Fibroblast of skin of scalp (primary cell): Measurements from ENCODE around the gene SMARCB1. TPM values are rescaled to one million over a fixed set of nuclear protein-coding genes. Genes with fewer than 3 reads are reported as not detected.

Source experiments
- DNase-seq: peaks from one replicate; pipeline ENCODE4 v3.0.0-alpha.2; 2013
- polyA plus RNA-seq, 2 experiments: library from polyadenylated mRNA; unstranded; fragments of 120-200 nt; gene quantifications; one replicate each; pipeline ENCODE4 v1.2.1, GENCODE V29; 2013; ENCODE audit not compliant: insufficient read length in 2 of 2

The SMARCB1 gene
- 135 TPM for polyA plus RNA-seq (2013, experiment 1 of 2; ENCODE audit: insufficient read length)
- polyA plus RNA-seq (2013, experiment 2 of 2; ENCODE audit: insufficient read length): 140 TPM

DNA sequence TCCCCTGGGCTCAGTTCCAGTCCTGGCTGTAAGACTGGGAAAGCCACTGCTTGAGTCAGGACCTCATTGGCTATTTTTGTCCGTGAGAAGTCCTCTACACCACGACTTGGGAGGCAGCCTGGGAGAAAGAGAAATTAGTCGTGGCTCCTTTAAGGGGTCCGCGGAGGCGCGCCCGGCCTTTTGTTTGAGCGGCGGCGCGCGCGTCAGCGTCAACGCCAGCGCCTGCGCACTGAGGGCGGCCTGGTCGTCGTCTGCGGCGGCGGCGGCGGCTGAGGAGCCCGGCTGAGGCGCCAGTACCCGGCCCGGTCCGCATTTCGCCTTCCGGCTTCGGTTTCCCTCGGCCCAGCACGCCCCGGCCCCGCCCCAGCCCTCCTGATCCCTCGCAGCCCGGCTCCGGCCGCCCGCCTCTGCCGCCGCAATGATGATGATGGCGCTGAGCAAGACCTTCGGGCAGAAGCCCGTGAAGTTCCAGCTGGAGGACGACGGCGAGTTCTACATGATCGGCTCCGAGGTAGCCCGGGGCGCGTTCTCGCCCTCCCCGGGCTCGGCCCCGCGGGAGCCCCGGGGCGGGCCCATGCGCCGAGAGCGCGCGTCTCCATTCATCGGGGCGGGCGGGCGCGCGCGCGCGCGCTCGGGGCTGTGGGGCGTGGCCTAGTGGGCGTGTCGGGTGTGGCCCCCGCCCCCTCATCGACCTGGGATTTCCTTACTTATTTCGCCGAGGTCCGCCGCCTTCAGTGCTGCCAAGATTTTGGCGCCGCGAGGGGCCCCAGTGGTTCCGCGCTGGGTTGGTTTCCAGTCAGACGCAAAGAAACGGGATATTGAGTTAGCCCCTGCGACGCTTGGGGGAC is at the start of gene SMARCB1:
SMARCB1 (plus strand) TSS at position 215 of the 848 bp plus-strand sequence; CDS start at position 419, 204 bp downstream.
- DNase-seq: peak; percentile 94

DNA sequence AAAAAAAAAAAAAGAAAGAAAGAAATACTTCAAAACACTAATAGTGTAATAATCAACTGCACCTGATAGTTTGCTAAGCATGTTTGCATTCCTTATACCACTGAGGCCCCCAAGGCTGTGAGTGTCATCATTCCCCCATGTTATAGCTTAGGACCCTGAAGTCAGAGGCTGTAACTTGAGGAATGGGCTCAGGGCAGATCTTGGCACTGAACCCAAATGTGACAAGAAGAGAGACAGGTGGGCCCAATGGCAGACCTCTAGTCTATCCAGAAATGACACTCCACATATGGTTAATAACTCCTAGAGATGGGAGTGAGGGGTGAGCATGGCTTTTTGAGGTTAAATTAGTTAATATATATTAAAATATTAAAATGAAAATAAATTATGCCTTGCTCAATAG is 49.1 kb upstream of the SMARCB1 start:
- DNase-seq: no peak

- DNase-seq: no peak
Observed at GRCh38 chr22:23742505-23743264, 44.1 kb upstream of the SMARCB1 start.

DNA sequence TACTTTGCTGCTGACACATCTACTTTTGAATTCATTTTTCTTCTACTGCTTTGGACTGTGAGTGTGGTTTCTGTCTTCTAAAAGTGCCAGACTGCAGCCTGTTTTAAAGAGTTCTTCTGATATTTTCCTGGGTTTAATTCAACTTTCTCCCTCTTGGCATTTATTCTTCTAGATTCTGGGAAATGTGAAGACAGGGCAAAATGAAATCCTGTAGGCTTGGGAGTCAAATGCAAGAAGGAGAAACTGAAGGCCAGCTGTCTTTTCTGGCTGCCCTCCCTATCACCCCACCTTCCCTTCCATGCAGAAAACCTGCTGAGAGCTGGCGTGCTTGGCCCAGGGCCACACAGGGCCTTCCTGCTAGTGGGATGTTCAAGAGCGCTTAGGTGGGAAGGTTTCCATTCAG is 43.5 kb upstream of the SMARCB1 start:
- DNase-seq: no peak

GRCh38 chr22:23744001-23744400 is 42.8 kb upstream of the SMARCB1 start:
- no peak for DNase-seq

- no peak for DNase-seq
Observed at GRCh38 chr22:23744485-23744884, 42.3 kb upstream of the SMARCB1 start.

GRCh38 chr22:23745791-23746190 is 41.0 kb upstream of the SMARCB1 start:
- DNase-seq: no peak

DNA sequence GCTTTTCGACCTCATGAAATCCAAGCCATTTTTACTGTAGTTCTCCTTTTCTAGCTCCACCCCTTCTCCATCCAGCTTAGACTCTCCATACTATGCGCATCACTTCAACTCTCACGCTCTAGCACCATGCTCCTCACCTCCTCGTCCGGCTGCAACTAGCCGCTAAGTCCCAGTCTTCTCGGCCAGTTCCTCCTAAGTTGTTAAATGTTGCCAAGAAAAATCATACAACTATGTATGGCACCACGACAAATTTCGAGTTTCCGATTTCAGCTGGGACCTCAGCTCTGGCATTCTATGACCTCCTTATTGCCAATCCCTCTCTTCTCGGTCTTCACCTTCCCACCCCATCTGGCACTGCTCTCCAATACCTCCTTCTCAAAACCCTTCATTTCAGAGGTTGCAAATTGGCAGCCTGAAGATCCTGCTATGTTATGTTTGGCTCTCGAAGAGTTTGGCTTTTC is 36.9 kb upstream of the SMARCB1 start:
- DNase-seq: no peak

GRCh38 chr22:23750367-23750713 is 36.4 kb upstream of the SMARCB1 start:
- DNase-seq: no peak

DNA sequence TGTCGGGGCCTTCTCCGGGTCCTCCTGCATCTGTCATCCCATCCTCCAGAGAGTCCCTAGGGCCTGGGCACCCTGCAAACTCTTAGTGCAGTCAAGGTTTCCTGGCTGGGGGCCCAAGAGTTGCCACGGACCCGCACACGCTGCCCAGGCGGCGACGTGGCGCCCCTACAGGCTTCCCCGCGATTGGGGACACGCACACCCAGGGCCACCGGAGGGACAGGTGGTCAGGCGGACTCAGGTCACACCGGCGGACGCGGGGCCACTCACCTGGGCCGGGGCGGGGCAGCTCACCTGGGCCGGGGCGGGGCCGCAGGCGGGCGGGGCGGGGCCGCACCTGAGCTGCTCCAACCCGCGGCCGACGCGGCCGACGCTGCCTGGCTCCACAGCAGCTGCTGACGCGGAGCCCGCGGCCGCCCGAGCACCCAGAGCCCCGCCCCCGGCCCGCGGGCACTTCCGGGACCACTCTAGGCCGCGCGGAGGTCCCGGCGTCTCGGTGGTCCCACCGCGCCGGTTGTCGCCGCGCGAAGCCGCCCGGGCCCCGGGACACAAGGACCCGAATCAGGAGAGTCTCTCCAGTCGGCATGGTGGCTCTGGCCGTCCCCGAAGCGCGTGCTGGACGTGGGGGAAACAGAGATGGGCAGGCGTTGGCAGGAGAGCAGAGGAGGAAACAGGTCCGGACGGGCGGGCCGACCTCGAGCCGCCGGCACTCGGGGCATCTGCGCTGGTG is 35.9 kb upstream of the SMARCB1 start, which contains the start of gene ZNF70:
ZNF70 (minus strand) TSS at position 399 of the 727 bp plus-strand sequence. CDS start 5,972 bp downstream, outside the sequence.
- peak; percentile 85 for DNase-seq

- DNase-seq: peak; percentile 49
Observed at GRCh38 chr22:23751441-23751996, 35.2 kb upstream of the SMARCB1 start.

- no peak for DNase-seq
Observed at GRCh38 chr22:23752090-23752691, 34.6 kb upstream of the SMARCB1 start.

DNA sequence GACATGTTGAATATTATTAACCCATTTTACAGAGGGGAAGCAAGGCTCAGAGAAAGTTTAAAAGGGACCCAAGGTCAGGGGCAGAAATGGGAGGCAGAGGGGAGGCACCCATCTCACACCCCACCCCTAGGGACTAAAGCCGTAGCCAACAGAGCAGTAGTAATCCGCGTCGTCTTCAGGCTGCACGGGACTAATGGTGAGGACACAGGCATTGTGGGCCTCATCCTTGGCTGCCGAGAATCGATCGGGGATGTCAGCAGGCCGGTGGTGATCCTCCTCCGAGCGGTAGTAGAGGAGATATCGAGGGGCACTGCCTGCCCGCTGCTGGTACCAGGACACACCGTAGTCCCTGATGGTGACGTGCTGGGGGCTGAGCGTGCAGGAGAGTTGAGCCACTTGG is 34.0 kb upstream of the SMARCB1 start:
- no peak for DNase-seq

DNA sequence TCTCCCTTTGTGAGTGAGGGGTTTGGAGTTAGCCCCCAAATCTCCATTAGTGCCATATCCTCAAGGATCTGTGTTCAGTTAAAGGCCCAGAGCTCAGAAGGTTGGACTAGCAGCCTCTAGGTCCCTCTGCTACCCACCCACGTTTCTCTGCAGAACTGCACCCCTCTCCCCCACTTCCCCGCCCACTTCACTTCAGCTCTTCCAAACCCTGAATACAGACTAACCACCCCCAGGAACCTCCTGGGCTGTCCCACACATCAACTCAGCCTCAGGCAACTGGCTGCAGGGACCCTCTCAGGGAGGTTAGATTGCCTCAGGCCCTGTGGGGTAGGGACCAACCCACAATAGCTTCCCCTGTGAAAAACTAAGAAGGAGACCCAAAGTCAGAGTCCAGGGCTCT is 33.4 kb upstream of the SMARCB1 start:
- DNase-seq: no peak

GRCh38 chr22:23754220-23754919 is 32.4 kb upstream of the SMARCB1 start, which contains the start of gene VPREB3:
Gene VPREB3 (minus strand): TSS chr22:23754425. CDS start chr22:23754363, 62 bp downstream.
- DNase-seq: no peak

GRCh38 chr22:23754980-23755636 is 31.7 kb upstream of the SMARCB1 start:
- DNase-seq: no peak

DNA sequence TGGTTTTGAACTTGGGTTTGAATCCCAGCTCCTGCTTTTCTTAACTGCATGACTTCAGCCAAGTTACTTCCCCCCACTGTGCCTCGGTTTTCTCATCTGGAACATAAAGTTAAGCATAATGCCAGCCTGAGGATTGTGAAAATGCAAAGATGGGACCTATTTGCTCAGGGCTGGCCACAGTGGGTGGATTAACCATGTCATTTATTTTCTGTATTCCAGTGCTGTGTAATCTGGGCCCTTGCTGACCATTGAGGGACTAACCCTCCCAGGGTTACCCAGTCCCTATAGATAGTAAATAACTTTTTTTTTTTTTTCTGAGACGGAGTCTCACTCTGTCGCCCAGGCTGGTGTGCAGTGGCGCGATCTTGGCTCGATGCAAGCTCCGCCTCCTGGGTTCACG is 31.1 kb upstream of the SMARCB1 start:
- no peak for DNase-seq

- no peak for DNase-seq
Observed at GRCh38 chr22:23756891-23757290, 29.9 kb upstream of the SMARCB1 start.

GRCh38 chr22:23759566-23759965 is 27.2 kb upstream of the SMARCB1 start:
- DNase-seq: no peak

DNA sequence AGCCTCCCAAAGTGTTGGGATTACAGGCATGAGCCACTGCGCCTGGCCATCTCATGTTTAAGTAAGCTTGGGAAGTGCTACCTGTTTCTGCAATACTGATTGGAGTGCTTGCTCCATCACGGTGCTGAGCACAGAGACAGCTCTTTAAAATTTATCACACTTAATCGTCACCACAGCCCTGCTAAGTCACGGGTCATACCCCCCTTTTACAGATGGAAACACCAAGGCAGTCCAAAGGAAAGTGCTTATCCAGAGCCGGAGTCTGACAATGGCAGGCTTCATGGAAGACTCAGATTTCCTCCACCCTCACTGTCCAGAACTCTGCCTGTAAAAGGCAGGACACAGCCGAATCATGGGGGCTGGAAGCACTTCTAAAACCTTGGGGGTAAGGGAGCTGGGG is 26.7 kb upstream of the SMARCB1 start:
- DNase-seq: no peak
